Progenitor cell of endocrine pancreas (in vitro differentiated cells): Measurements from ENCODE around the gene RAI1. TPM values are rescaled to one million over a fixed set of nuclear protein-coding genes. Genes with fewer than 3 reads are reported as not detected.

ENCODE experiments used
- DNase-seq: peaks from one replicate; pipeline ENCODE4 v3.0.0; 2021; ENCODE audit warnings: low spot score; ENCODE audit not compliant: unreplicated experiment
- H3K27ac Mint-ChIP-seq: 2 replicates; pipeline ENCODE4 v1.8.0; 2021; ENCODE audit warnings: mild to moderate bottlenecking, moderate library complexity, mixed read lengths
- H3K27me3 Mint-ChIP-seq: 2 replicates; pipeline ENCODE4 v1.8.0; 2021; ENCODE audit warnings: mixed read lengths
- H3K36me3 Mint-ChIP-seq: 2 replicates; pipeline ENCODE4 v1.8.0; 2022; ENCODE audit warnings: mixed read lengths; ENCODE audit not compliant: insufficient read depth
- H3K4me1 Mint-ChIP-seq: 2 replicates; pipeline ENCODE4 v1.8.0; 2021; ENCODE audit warnings: low read depth, mixed read lengths
- H3K4me3 Mint-ChIP-seq: 2 replicates; pipeline ENCODE4 v1.8.0; 2021; ENCODE audit warnings: low read depth, mild to moderate bottlenecking, moderate library complexity, mixed read lengths
- H3K9me3 Mint-ChIP-seq: 2 replicates; pipeline ENCODE4 v1.8.0; 2021; ENCODE audit warnings: low read depth, mixed read lengths
- CTCF ChIP-seq: fragments of 200-600 bp; sonication (generic); IDR thresholded peaks from one replicate; pipeline ENCODE4 v1.5.0; 2021; ENCODE audit warnings: antibody characterized with exemption, mild to moderate bottlenecking; ENCODE audit not compliant: unreplicated experiment
- total RNA-seq: library from RNA; stranded (reverse); gene quantifications from 2 replicates; pipeline ENCODE4 v1.2.1, GENCODE V29; 2021

The RAI1 gene
- total RNA-seq, 1 donor from 2014 or later: 75.0 TPM

GRCh38 chr17:17823433-17824118, 142.3 kb downstream of the RAI1 start:
- DNase-seq: peak; percentile 73
- Mint-ChIP-seq H3K9me3 (no peaks in the 10 kb centered on the region), H3K4me3 (peak overlapping the region; percentile 60), H3K36me3 (peaks cover 3% of the 10 kb centered on the region), H3K27me3 (no peaks in the 10 kb centered on the region), H3K27ac (peak overlapping the region; percentile 96), H3K4me1 (peaks cover 27% of the 10 kb centered on the region)
- TF ChIP-seq CTCF: no peak

GRCh38 chr17:17824119-17824782, 143.0 kb downstream of the RAI1 start:
- no peaks in the 10 kb centered on the region for H3K9me3 Mint-ChIP-seq
- H3K4me3 Mint-ChIP-seq: peak overlapping the region; percentile 60

GRCh38 chr17:17824783-17825614, 143.7 kb downstream of the RAI1 start:
- H3K27me3 Mint-ChIP-seq: no peaks in the 10 kb centered on the region
- DNase-seq: no peak
- peaks cover 31% of the 10 kb centered on the region for H3K4me1 Mint-ChIP-seq
- no peak for TF ChIP-seq CTCF
- peak overlapping the region; percentile 96 for H3K27ac Mint-ChIP-seq
- no peaks in the 10 kb centered on the region for H3K36me3 Mint-ChIP-seq
- H3K4me3 Mint-ChIP-seq: no peak overlapping the region
- H3K9me3 Mint-ChIP-seq: no peaks in the 10 kb centered on the region

More at GRCh38 chr17:17824119-17824782, 143.0 kb downstream of the RAI1 start:
- H3K27me3 Mint-ChIP-seq: no peaks in the 10 kb centered on the region
- no peak for DNase-seq
- peak overlapping the region; percentile 96 for H3K27ac Mint-ChIP-seq
- peaks cover 28% of the 10 kb centered on the region for H3K4me1 Mint-ChIP-seq
- TF ChIP-seq CTCF: no peak
- no peaks in the 10 kb centered on the region for H3K36me3 Mint-ChIP-seq

GRCh38 chr17:17826342-17826713, 145.1 kb downstream of the RAI1 start:
- H3K27me3 Mint-ChIP-seq: no peaks in the 10 kb centered on the region
- H3K9me3 Mint-ChIP-seq: no peaks in the 10 kb centered on the region
- TF ChIP-seq CTCF: no peak
- no peak for DNase-seq
- peak overlapping the region; percentile 49 for H3K27ac Mint-ChIP-seq
- no peak overlapping the region for H3K4me3 Mint-ChIP-seq
- H3K36me3 Mint-ChIP-seq: no peaks in the 10 kb centered on the region
- peaks cover 38% of the 10 kb centered on the region for H3K4me1 Mint-ChIP-seq
